ENCODE measurements around the gene KNDC1.

KNDC1 gene

GRCh38 chr10:133177380-133178157 lies 17.6 kb downstream of the KNDC1 start:
- Histone ChIP-seq H3K27me3 (replicated peaks; ENCODE audit: control insufficient read depth, insufficient read depth, low read length) (no peaks in the 10 kb centered on the region), H3K36me3 (ENCODE audit: control insufficient read depth, insufficient read depth, low read length) (no peaks in the 10 kb centered on the region), H3K4me3 (replicated peaks; ENCODE audit: low read depth, low read length) (no peak overlapping the region)
- TF ChIP-seq, protein P1, sequence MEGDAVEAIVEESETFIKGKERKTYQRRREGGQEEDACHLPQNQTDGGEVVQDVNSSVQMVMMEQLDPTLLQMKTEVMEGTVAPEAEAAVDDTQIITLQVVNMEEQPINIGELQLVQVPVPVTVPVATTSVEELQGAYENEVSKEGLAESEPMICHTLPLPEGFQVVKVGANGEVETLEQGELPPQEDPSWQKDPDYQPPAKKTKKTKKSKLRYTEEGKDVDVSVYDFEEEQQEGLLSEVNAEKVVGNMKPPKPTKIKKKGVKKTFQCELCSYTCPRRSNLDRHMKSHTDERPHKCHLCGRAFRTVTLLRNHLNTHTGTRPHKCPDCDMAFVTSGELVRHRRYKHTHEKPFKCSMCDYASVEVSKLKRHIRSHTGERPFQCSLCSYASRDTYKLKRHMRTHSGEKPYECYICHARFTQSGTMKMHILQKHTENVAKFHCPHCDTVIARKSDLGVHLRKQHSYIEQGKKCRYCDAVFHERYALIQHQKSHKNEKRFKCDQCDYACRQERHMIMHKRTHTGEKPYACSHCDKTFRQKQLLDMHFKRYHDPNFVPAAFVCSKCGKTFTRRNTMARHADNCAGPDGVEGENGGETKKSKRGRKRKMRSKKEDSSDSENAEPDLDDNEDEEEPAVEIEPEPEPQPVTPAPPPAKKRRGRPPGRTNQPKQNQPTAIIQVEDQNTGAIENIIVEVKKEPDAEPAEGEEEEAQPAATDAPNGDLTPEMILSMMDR (IDR thresholded peaks at IDR 0.05; ENCODE audit: insufficient read depth, low read length, poor library complexity, severe bottlenecking), result no peak
- no peak for DNase-seq (ENCODE audit: extremely low read depth, insufficient read length)

- no peak for DNase-seq (ENCODE audit: extremely low read depth, insufficient read length)
- Histone ChIP-seq H3K36me3 (ENCODE audit: control insufficient read depth, insufficient read depth, low read length) (no peaks in the 10 kb centered on the region), H3K27me3 (replicated peaks; ENCODE audit: control insufficient read depth, insufficient read depth, low read length) (no peaks in the 10 kb centered on the region), H3K4me3 (replicated peaks; ENCODE audit: low read depth, low read length) (no peak overlapping the region)
- TF ChIP-seq, protein P1 (IDR thresholded peaks at IDR 0.05; ENCODE audit: insufficient read depth, low read length, poor library complexity, severe bottlenecking), result no peak
These were observed 18.5 kb downstream of the KNDC1 start for GRCh38 chr10:133178357-133179127.

- H3K27me3 ChIP-seq (replicated peaks; ENCODE audit: control insufficient read depth, insufficient read depth, low read length), result no peaks in the 10 kb centered on the region
- H3K4me3 ChIP-seq (replicated peaks; ENCODE audit: low read depth, low read length), result no peak overlapping the region
- H3K36me3 ChIP-seq (ENCODE audit: control insufficient read depth, insufficient read depth, low read length), result no peaks in the 10 kb centered on the region
- no peak for DNase-seq (ENCODE audit: extremely low read depth, insufficient read length)
- TF ChIP-seq, protein P1 (IDR thresholded peaks at IDR 0.05; ENCODE audit: insufficient read depth, low read length, poor library complexity, severe bottlenecking), result no peak
These were observed 19.1 kb downstream of the KNDC1 start for GRCh38 chr10:133179128-133179520.

GRCh38 chr10:133179651-133180050 lies 19.6 kb downstream of the KNDC1 start:
- TF ChIP-seq, protein P1 (IDR thresholded peaks at IDR 0.05; ENCODE audit: insufficient read depth, low read length, poor library complexity, severe bottlenecking), result no peak
- Histone ChIP-seq H3K4me3 (replicated peaks; ENCODE audit: low read depth, low read length) (no peak overlapping the region), H3K36me3 (ENCODE audit: control insufficient read depth, insufficient read depth, low read length) (no peaks in the 10 kb centered on the region), H3K27me3 (replicated peaks; ENCODE audit: control insufficient read depth, insufficient read depth, low read length) (no peaks in the 10 kb centered on the region)
- DNase-seq (ENCODE audit: extremely low read depth, insufficient read length), result no peak

DNA sequence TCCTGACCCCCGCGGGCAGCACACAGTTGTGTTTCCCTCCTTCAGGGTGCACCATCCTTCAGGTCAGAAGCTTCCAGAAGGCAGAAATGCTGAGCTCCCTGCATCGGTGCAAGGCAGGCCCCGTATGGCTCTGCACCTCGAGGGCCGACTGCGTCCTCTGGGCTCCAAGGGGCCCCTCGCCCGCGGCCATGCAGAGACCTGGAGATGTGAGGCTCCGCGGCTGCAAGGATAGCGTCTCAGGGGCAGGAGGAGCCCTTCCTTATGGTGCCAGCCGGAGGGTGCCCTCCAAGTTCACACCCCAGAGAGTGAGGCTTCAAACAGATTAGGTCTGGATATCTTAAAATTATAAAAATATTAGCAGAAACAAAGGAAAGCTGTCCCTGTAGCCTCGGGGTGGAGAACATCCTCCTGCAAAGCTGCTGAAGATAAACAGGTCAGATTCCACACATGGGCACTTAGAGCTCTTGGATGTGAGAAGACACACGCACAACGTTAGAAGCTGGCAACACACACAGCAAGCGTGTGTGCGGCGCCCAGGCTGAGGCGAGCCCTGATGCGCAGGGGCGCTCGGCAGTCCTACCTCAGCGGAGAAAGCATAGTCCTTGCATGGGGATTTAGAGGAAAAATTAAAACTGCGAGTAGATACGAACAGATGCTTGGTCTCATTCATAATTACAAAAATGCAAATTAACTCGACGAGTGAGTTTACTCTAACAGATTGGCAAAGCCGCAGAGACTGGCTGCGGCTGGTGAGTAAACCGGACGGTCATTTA lies 20.4 kb downstream of the KNDC1 start:
- TF ChIP-seq, protein P1 (IDR thresholded peaks at IDR 0.05; ENCODE audit: insufficient read depth, low read length, poor library complexity, severe bottlenecking), result no peak
- Histone ChIP-seq H3K36me3 (ENCODE audit: control insufficient read depth, insufficient read depth, low read length) (no peaks in the 10 kb centered on the region), H3K4me3 (replicated peaks; ENCODE audit: low read depth, low read length) (no peak overlapping the region), H3K27me3 (replicated peaks; ENCODE audit: control insufficient read depth, insufficient read depth, low read length) (no peaks in the 10 kb centered on the region)
- DNase-seq (ENCODE audit: extremely low read depth, insufficient read length), result no peak
